ES-I3 (cell line): ENCODE measurements around the gene MAP3K2.

Experiments used
- H3K36me3 ChIP-seq: 2 replicates; pipeline ENCODE4 v1.6.1; 2013; ENCODE audit warnings: mild to moderate bottlenecking, low read length, control low read depth, moderate library complexity; ENCODE audit not compliant: insufficient read depth
- H3K4me1 ChIP-seq: 2 replicates; pipeline ENCODE4 v1.6.1; 2013; ENCODE audit warnings: mild to moderate bottlenecking, control low read depth, low read length; ENCODE audit not compliant: insufficient read depth
- H3K9ac ChIP-seq: 2 replicates; pipeline ENCODE4 v1.6.1; 2013; ENCODE audit warnings: low read depth, mild to moderate bottlenecking, low read length, moderate library complexity
- H3K9me3 ChIP-seq: 2 replicates; pipeline ENCODE4 v1.6.1; 2013; ENCODE audit warnings: mild to moderate bottlenecking, low read length, moderate library complexity; ENCODE audit not compliant: control insufficient read depth, insufficient read depth

MAP3K2 gene

GRCh38 chr2:127343277-127343676, 44.5 kb downstream of the MAP3K2 start:
- no peaks in the 10 kb centered on the region for H3K4me1 ChIP-seq
- no peak overlapping the region for H3K9ac ChIP-seq
- H3K36me3 ChIP-seq = no peaks in the 10 kb centered on the region
- H3K9me3 ChIP-seq = no peaks in the 10 kb centered on the region

- Histone ChIP-seq H3K4me1 (no peaks in the 10 kb centered on the region), H3K36me3 (no peaks in the 10 kb centered on the region), H3K9ac (no peak overlapping the region)
Observed at GRCh38 chr2:127342101-127342500, 45.7 kb downstream of the MAP3K2 start.

GRCh38 chr2:127332335-127332734, 55.4 kb downstream of the MAP3K2 start:
- no peak overlapping the region for H3K9ac ChIP-seq
- H3K9me3 ChIP-seq = no peaks in the 10 kb centered on the region
- no peaks in the 10 kb centered on the region for H3K4me1 ChIP-seq
- H3K36me3 ChIP-seq = no peaks in the 10 kb centered on the region; the same call in 1 of the 2 replicates

More at GRCh38 chr2:127342101-127342500, 45.7 kb downstream of the MAP3K2 start:
- no peaks in the 10 kb centered on the region for H3K9me3 ChIP-seq

- Histone ChIP-seq H3K9ac (no peak overlapping the region), H3K4me1 (no peaks in the 10 kb centered on the region)
Observed at GRCh38 chr2:127330753-127331152, 57.0 kb downstream of the MAP3K2 start.

GRCh38 chr2:127326289-127326945, 61.4 kb downstream of the MAP3K2 start:
- Histone ChIP-seq H3K4me1 (no peaks in the 10 kb centered on the region), H3K9me3 (no peaks in the 10 kb centered on the region), H3K36me3 (peaks cover 5% of the 10 kb centered on the region)

More at GRCh38 chr2:127330753-127331152, 57.0 kb downstream of the MAP3K2 start:
- Histone ChIP-seq H3K36me3 (no peaks in the 10 kb centered on the region; the same call in 1 of the 2 replicates), H3K9me3 (no peaks in the 10 kb centered on the region)

GRCh38 chr2:127324635-127325034, 63.1 kb downstream of the MAP3K2 start:
- H3K9me3 ChIP-seq = no peaks in the 10 kb centered on the region
- no peak overlapping the region for H3K9ac ChIP-seq
- peaks cover 5% of the 10 kb centered on the region for H3K36me3 ChIP-seq
- H3K4me1 ChIP-seq = no peaks in the 10 kb centered on the region

More at GRCh38 chr2:127326289-127326945, 61.4 kb downstream of the MAP3K2 start:
- no peak overlapping the region for H3K9ac ChIP-seq

- peaks cover 5% of the 10 kb centered on the region for H3K36me3 ChIP-seq
- H3K9me3 ChIP-seq = no peaks in the 10 kb centered on the region
- H3K4me1 ChIP-seq = no peaks in the 10 kb centered on the region
- H3K9ac ChIP-seq = no peak overlapping the region
Observed at GRCh38 chr2:127321303-127321702, 66.5 kb downstream of the MAP3K2 start.

- Histone ChIP-seq H3K36me3 (peaks cover 5% of the 10 kb centered on the region), H3K9me3 (no peaks in the 10 kb centered on the region), H3K9ac (no peak overlapping the region), H3K4me1 (no peaks in the 10 kb centered on the region)
Observed at GRCh38 chr2:127320586-127321275, 67.0 kb downstream of the MAP3K2 start.

- no peak overlapping the region for H3K9ac ChIP-seq
- peaks cover 5% of the 10 kb centered on the region for H3K36me3 ChIP-seq
- H3K4me1 ChIP-seq = no peaks in the 10 kb centered on the region
- H3K9me3 ChIP-seq = no peaks in the 10 kb centered on the region
Observed at GRCh38 chr2:127320067-127320466, 67.7 kb downstream of the MAP3K2 start.

GRCh38 chr2:127314193-127314988, 73.4 kb downstream of the MAP3K2 start:
- Histone ChIP-seq H3K36me3 (peaks cover 3% of the 10 kb centered on the region; the same call in 1 of the 2 replicates), H3K4me1 (no peaks in the 10 kb centered on the region), H3K9me3 (no peaks in the 10 kb centered on the region), H3K9ac (no peak overlapping the region)

- Histone ChIP-seq H3K9me3 (no peaks in the 10 kb centered on the region), H3K36me3 (peaks cover 3% of the 10 kb centered on the region), H3K9ac (no peak overlapping the region), H3K4me1 (no peaks in the 10 kb centered on the region)
Observed at GRCh38 chr2:127313406-127313805, 74.4 kb downstream of the MAP3K2 start.

GRCh38 chr2:127310980-127311379, 76.8 kb downstream of the MAP3K2 start:
- peaks cover 3% of the 10 kb centered on the region for H3K36me3 ChIP-seq
- H3K9me3 ChIP-seq = no peaks in the 10 kb centered on the region
- no peaks in the 10 kb centered on the region for H3K4me1 ChIP-seq
- no peak overlapping the region for H3K9ac ChIP-seq

GRCh38 chr2:127309468-127309867, 78.3 kb downstream of the MAP3K2 start:
- H3K9ac ChIP-seq = no peak overlapping the region
- no peaks in the 10 kb centered on the region for H3K4me1 ChIP-seq
- H3K36me3 ChIP-seq = peaks cover 3% of the 10 kb centered on the region
- no peaks in the 10 kb centered on the region for H3K9me3 ChIP-seq

GRCh38 chr2:127308586-127309138, 79.1 kb downstream of the MAP3K2 start:
- Histone ChIP-seq H3K9ac (no peak overlapping the region), H3K4me1 (no peaks in the 10 kb centered on the region), H3K9me3 (no peaks in the 10 kb centered on the region), H3K36me3 (no peaks in the 10 kb centered on the region; the same call in 1 of the 2 replicates)
